ENCODE results near the gene CYB561D2.
A peak's percentile ranks its signal among the peaks of the same experiment; 100 is the strongest.

CYB561D2 gene

GRCh38 chr3:50365080-50365841 lies 14.6 kb downstream of the CYB561D2 start:
- no peaks in the 10 kb centered on the region for H3K27me3 Mint-ChIP-seq
- H3K4me3 Mint-ChIP-seq: peak overlapping the region; percentile 86
- peaks cover 30% of the 10 kb centered on the region for H3K4me1 Mint-ChIP-seq
- no peaks in the 10 kb centered on the region for H3K36me3 Mint-ChIP-seq
- H3K9me3 Mint-ChIP-seq: no peaks in the 10 kb centered on the region
- peak overlapping the region; percentile 59 for H3K27ac Mint-ChIP-seq

- Mint-ChIP-seq H3K9me3 (no peaks in the 10 kb centered on the region), H3K27ac (peak overlapping the region; percentile 59), H3K27me3 (no peaks in the 10 kb centered on the region), H3K4me3 (peak overlapping the region; percentile 86), H3K4me1 (peaks cover 30% of the 10 kb centered on the region), H3K36me3 (no peaks in the 10 kb centered on the region)
These were observed 15.2 kb downstream of the CYB561D2 start for GRCh38 chr3:50365842-50366220.

GRCh38 chr3:50369012-50369670 lies 18.5 kb downstream of the CYB561D2 start:
- Mint-ChIP-seq H3K9me3 (no peaks in the 10 kb centered on the region), H3K36me3 (no peaks in the 10 kb centered on the region)

GRCh38 chr3:50370594-50370993 lies 19.9 kb downstream of the CYB561D2 start:
- no peaks in the 10 kb centered on the region for H3K36me3 Mint-ChIP-seq
- H3K4me1 Mint-ChIP-seq: peaks cover 37% of the 10 kb centered on the region
- H3K9me3 Mint-ChIP-seq: no peaks in the 10 kb centered on the region
- H3K27ac Mint-ChIP-seq: no peak overlapping the region
- no peaks in the 10 kb centered on the region for H3K27me3 Mint-ChIP-seq
- no peak overlapping the region for H3K4me3 Mint-ChIP-seq

More at GRCh38 chr3:50369012-50369670, 18.5 kb downstream of the CYB561D2 start:
- Mint-ChIP-seq H3K4me1 (peaks cover 42% of the 10 kb centered on the region), H3K27ac (no peak overlapping the region), H3K4me3 (no peak overlapping the region), H3K27me3 (no peaks in the 10 kb centered on the region)

GRCh38 chr3:50371133-50371685 lies 20.5 kb downstream of the CYB561D2 start:
- Mint-ChIP-seq H3K4me1 (peaks cover 30% of the 10 kb centered on the region), H3K27ac (no peak overlapping the region), H3K36me3 (no peaks in the 10 kb centered on the region), H3K4me3 (no peak overlapping the region), H3K27me3 (no peaks in the 10 kb centered on the region), H3K9me3 (no peaks in the 10 kb centered on the region)

GRCh38 chr3:50372349-50372748 lies 21.7 kb downstream of the CYB561D2 start:
- H3K4me3 Mint-ChIP-seq: no peak overlapping the region
- H3K9me3 Mint-ChIP-seq: no peaks in the 10 kb centered on the region
- no peak overlapping the region for H3K27ac Mint-ChIP-seq
- peaks cover 23% of the 10 kb centered on the region for H3K4me1 Mint-ChIP-seq
- no peaks in the 10 kb centered on the region for H3K27me3 Mint-ChIP-seq
- H3K36me3 Mint-ChIP-seq: no peaks in the 10 kb centered on the region

- Mint-ChIP-seq H3K9me3 (no peaks in the 10 kb centered on the region), H3K4me1 (peaks cover 19% of the 10 kb centered on the region), H3K27me3 (no peaks in the 10 kb centered on the region), H3K4me3 (no peak overlapping the region), H3K36me3 (no peaks in the 10 kb centered on the region), H3K27ac (no peak overlapping the region)
These were observed 22.7 kb downstream of the CYB561D2 start for GRCh38 chr3:50373146-50374051.

- peaks cover 12% of the 10 kb centered on the region for H3K4me1 Mint-ChIP-seq
- H3K9me3 Mint-ChIP-seq: no peaks in the 10 kb centered on the region
- no peak overlapping the region for H3K27ac Mint-ChIP-seq
These were observed 23.9 kb downstream of the CYB561D2 start for GRCh38 chr3:50374363-50375257.

GRCh38 chr3:50375258-50375931 lies 24.7 kb downstream of the CYB561D2 start:
- H3K27ac Mint-ChIP-seq: no peak overlapping the region
- H3K4me1 Mint-ChIP-seq: peaks cover 12% of the 10 kb centered on the region
- no peak overlapping the region for H3K4me3 Mint-ChIP-seq
- no peaks in the 10 kb centered on the region for H3K9me3 Mint-ChIP-seq
- H3K36me3 Mint-ChIP-seq: no peaks in the 10 kb centered on the region
- no peaks in the 10 kb centered on the region for H3K27me3 Mint-ChIP-seq

More at GRCh38 chr3:50374363-50375257, 23.9 kb downstream of the CYB561D2 start:
- Mint-ChIP-seq H3K4me3 (no peak overlapping the region), H3K27me3 (no peaks in the 10 kb centered on the region), H3K36me3 (no peaks in the 10 kb centered on the region)

- peaks cover 5% of the 10 kb centered on the region for H3K4me1 Mint-ChIP-seq
- H3K36me3 Mint-ChIP-seq: no peaks in the 10 kb centered on the region
- H3K27ac Mint-ChIP-seq: no peak overlapping the region
- H3K9me3 Mint-ChIP-seq: no peaks in the 10 kb centered on the region
- no peak overlapping the region for H3K4me3 Mint-ChIP-seq
- H3K27me3 Mint-ChIP-seq: no peaks in the 10 kb centered on the region
These were observed 27.4 kb downstream of the CYB561D2 start for GRCh38 chr3:50378024-50378423.

- H3K27ac Mint-ChIP-seq: no peak overlapping the region
- H3K9me3 Mint-ChIP-seq: no peaks in the 10 kb centered on the region
- no peaks in the 10 kb centered on the region for H3K27me3 Mint-ChIP-seq
- H3K4me1 Mint-ChIP-seq: peaks cover under 1% of the 10 kb centered on the region
- H3K4me3 Mint-ChIP-seq: no peak overlapping the region
- no peaks in the 10 kb centered on the region for H3K36me3 Mint-ChIP-seq
These were observed 28.1 kb downstream of the CYB561D2 start for GRCh38 chr3:50378757-50379156.

- Mint-ChIP-seq H3K27me3 (no peaks in the 10 kb centered on the region), H3K4me3 (no peak overlapping the region), H3K4me1 (no peaks in the 10 kb centered on the region), H3K9me3 (no peaks in the 10 kb centered on the region), H3K27ac (no peak overlapping the region), H3K36me3 (no peaks in the 10 kb centered on the region)
These were observed 29.9 kb downstream of the CYB561D2 start for GRCh38 chr3:50380405-50381085.

- no peak overlapping the region for H3K27ac Mint-ChIP-seq
- no peaks in the 10 kb centered on the region for H3K36me3 Mint-ChIP-seq
- no peaks in the 10 kb centered on the region for H3K27me3 Mint-ChIP-seq
- no peaks in the 10 kb centered on the region for H3K4me1 Mint-ChIP-seq
- H3K4me3 Mint-ChIP-seq: no peak overlapping the region
- H3K9me3 Mint-ChIP-seq: no peaks in the 10 kb centered on the region
These were observed 30.7 kb downstream of the CYB561D2 start for GRCh38 chr3:50381383-50381782.

GRCh38 chr3:50382722-50383121 lies 32.1 kb downstream of the CYB561D2 start:
- Mint-ChIP-seq H3K27me3 (no peaks in the 10 kb centered on the region), H3K36me3 (no peaks in the 10 kb centered on the region), H3K4me1 (no peaks in the 10 kb centered on the region), H3K4me3 (no peak overlapping the region), H3K27ac (no peak overlapping the region), H3K9me3 (no peaks in the 10 kb centered on the region)

Measured in activated naive CD4-positive, alpha-beta T cell treated with anti-CD3 and anti-CD28 coated beads, Interleukin-2, amount 50 U/mL, for 24 hours (primary cell).